ENCODE data around the gene SFMBT1.

DNA sequence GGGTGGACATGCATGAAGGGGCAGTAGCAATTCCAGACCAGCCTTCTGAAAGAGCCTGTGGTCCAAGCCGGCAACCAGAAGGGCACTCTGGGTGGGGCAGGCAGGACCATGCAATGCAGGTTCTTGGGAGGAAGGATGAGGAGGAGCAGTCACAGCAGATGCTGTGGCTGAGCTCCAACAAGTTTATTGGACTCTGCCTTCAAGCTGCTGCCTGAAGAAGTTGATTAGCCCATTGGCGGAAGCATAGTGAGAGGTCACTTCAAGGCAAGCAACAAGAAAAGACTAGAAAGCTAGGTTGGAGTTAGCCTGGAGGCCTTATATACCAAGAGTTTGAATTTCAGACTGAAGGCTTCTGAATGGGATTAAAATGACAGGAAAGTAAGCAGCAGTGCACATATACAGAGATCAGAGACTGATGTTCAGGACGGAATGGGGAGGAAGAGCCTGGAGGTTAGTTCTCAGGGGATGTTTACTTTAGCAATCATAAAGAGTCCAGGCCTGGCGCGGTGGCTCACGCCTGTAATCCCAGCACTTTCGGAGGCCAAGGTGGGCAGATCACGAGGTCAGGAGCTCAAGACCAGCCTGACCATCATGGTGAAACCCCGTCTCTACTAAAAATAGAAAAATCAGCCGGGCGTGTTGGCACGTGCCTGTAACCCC, 39.9 kb downstream of the SFMBT1 start:
- TF ChIP-seq, protein P1, sequence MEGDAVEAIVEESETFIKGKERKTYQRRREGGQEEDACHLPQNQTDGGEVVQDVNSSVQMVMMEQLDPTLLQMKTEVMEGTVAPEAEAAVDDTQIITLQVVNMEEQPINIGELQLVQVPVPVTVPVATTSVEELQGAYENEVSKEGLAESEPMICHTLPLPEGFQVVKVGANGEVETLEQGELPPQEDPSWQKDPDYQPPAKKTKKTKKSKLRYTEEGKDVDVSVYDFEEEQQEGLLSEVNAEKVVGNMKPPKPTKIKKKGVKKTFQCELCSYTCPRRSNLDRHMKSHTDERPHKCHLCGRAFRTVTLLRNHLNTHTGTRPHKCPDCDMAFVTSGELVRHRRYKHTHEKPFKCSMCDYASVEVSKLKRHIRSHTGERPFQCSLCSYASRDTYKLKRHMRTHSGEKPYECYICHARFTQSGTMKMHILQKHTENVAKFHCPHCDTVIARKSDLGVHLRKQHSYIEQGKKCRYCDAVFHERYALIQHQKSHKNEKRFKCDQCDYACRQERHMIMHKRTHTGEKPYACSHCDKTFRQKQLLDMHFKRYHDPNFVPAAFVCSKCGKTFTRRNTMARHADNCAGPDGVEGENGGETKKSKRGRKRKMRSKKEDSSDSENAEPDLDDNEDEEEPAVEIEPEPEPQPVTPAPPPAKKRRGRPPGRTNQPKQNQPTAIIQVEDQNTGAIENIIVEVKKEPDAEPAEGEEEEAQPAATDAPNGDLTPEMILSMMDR (IDR thresholded peaks at IDR 0.05; ENCODE audit: low read depth, low read length, poor library complexity, severe bottlenecking): no peak
- no peak for TF ChIP-seq EZH2phosphoT487 (IDR thresholded peaks at IDR 0.05; ENCODE audit: borderline replicate concordance, low read length)
